Liver (tissue), 9 donors: ENCODE data around the gene INSR. TPM values are rescaled to one million over a fixed set of nuclear protein-coding genes. Genes with fewer than 3 reads are reported as not detected.

Source experiments
- DNase-seq: peaks from one replicate; pipeline ENCODE4 v3.0.0-alpha.2; 2017; ENCODE audit warnings: low spot score
- H3K27ac ChIP-seq, 2 donors: one replicate each; pipeline ENCODE4 v1.7.0; 2013; ENCODE audit warnings: inconsistent platforms in 2 of 2, low read length in 2 of 2, control low read depth in 1 of 2, low read depth in 1 of 2, mild to moderate bottlenecking in 1 of 2
- H3K27me3 ChIP-seq, 4 donors: one replicate each; pipeline versions ENCODE4 v1.6.1 to v1.7.0; 2013; ENCODE audit warnings: low read length in 3 of 4, inconsistent platforms in 1 of 4, mild to moderate bottlenecking in 1 of 4, moderate library complexity in 1 of 4; ENCODE audit not compliant: control insufficient read depth in 4 of 4, insufficient read depth in 4 of 4
- H3K36me3 ChIP-seq, 4 donors: one replicate each; pipeline versions ENCODE4 v1.6.1 to v1.7.0; 2013; ENCODE audit warnings: low read length in 3 of 4, mild to moderate bottlenecking in 3 of 4, low read depth in 1 of 4, moderate library complexity in 1 of 4; ENCODE audit not compliant: control insufficient read depth in 4 of 4, insufficient read depth in 3 of 4
- H3K4me1 ChIP-seq, 4 donors: one replicate each; pipeline versions ENCODE4 v1.6.1 to v1.7.0; 2013; ENCODE audit warnings: low read length in 3 of 4, mild to moderate bottlenecking in 3 of 4, moderate library complexity in 1 of 4; ENCODE audit not compliant: control insufficient read depth in 4 of 4, insufficient read depth in 4 of 4
- H3K4me3 ChIP-seq, 3 donors: one replicate each; pipeline versions ENCODE4 v1.6.1 to v1.7.0; 2013; ENCODE audit warnings: low read length in 3 of 3, control low read depth in 1 of 3, low read depth in 1 of 3, mild to moderate bottlenecking in 1 of 3
- H3K9ac ChIP-seq, 2 donors: one replicate each; pipeline ENCODE4 v1.7.0; 2013; ENCODE audit warnings: low read length in 2 of 2, mild to moderate bottlenecking in 2 of 2, moderate library complexity in 2 of 2, control low read depth in 1 of 2, low read depth in 1 of 2
- H3K9me3 ChIP-seq, 4 donors: one replicate each; pipeline versions ENCODE4 v1.6.1 to v1.7.0; 2013; ENCODE audit warnings: low read length in 3 of 4; ENCODE audit not compliant: control insufficient read depth in 4 of 4
- EGR1 ChIP-seq, 2 donors: IDR thresholded peaks; 2 replicates each; pipeline ENCODE4 v1.6.1; 2016 to 2018; ENCODE audit warnings: antibody characterized with exemption in 2 of 2, low read depth in 2 of 2
- FOXA1 ChIP-seq: IDR thresholded peaks from 2 replicates; pipeline ENCODE4 v1.6.1; 2016; ENCODE audit warnings: antibody characterized with exemption
- FOXA2 ChIP-seq: IDR thresholded peaks from 2 replicates; pipeline ENCODE4 v1.6.1; 2016; ENCODE audit warnings: antibody characterized with exemption
- GABPA ChIP-seq, 2 donors: IDR thresholded peaks in 1 of 2; conservative IDR thresholded peaks in 1 of 2; 2 replicates each; pipeline ENCODE4 v1.6.1; 2016; ENCODE audit warnings: antibody characterized with exemption in 2 of 2, mild to moderate bottlenecking in 1 of 2, moderate library complexity in 1 of 2
- HNF4A ChIP-seq, 2 donors: conservative IDR thresholded peaks; 2 replicates each; pipeline ENCODE4 v1.6.1; 2016; ENCODE audit warnings: antibody characterized with exemption in 2 of 2, mild to moderate bottlenecking in 2 of 2
- HNF4G ChIP-seq: IDR thresholded peaks from 2 replicates; pipeline ENCODE4 v1.6.1; 2016; ENCODE audit warnings: antibody characterized with exemption
- JUND ChIP-seq, 2 donors: IDR thresholded peaks; 2 replicates each; pipeline ENCODE4 v1.6.1; 2016; ENCODE audit warnings: antibody characterized with exemption in 2 of 2
- NR2F2 ChIP-seq: IDR thresholded peaks from 2 replicates; pipeline ENCODE4 v1.6.1; 2016; ENCODE audit warnings: antibody characterized with exemption
- REST ChIP-seq: IDR thresholded peaks from 2 replicates; pipeline ENCODE4 v1.6.1; 2016; ENCODE audit warnings: antibody characterized with exemption, mild to moderate bottlenecking
- RXRA ChIP-seq, 2 donors: IDR thresholded peaks; 2 replicates each; pipeline ENCODE4 v1.6.1; 2017 to 2018; ENCODE audit warnings: antibody characterized with exemption in 2 of 2, mild to moderate bottlenecking in 1 of 2
- SP1 ChIP-seq: IDR thresholded peaks from 2 replicates; pipeline ENCODE4 v1.6.1; 2018; ENCODE audit warnings: antibody characterized with exemption, mild to moderate bottlenecking
- TAF1 ChIP-seq: conservative IDR thresholded peaks from 2 replicates; pipeline ENCODE4 v1.6.1; 2016; ENCODE audit warnings: antibody characterized with exemption, mild to moderate bottlenecking
- YY1 ChIP-seq: IDR thresholded peaks from 2 replicates; pipeline ENCODE4 v1.6.1; 2016; ENCODE audit warnings: antibody characterized with exemption, mild to moderate bottlenecking
- WGBS: extraction: QIAGEN DNeasy Blood & Tissue Kit; methylation state at CpG from one replicate; pipeline ENCODE4 v1.1.7; 2013; 5-methylcytosine and 5-hydroxymethylcytosine counted together
- polyA plus RNA-seq, 2 donors: library from polyadenylated mRNA; stranded (reverse) in 1 of 2; unstranded in 1 of 2; fragments of 200-250 nt in 1 of 2; fragments of >200 nt in 1 of 2; fragmentation: Nextera tagmentation in 1 of 2; extraction: Ambion mirVana in 1 of 2; gene quantifications; one replicate each; pipeline versions ENCODE4 v1.2.1 to v1.2.3, GENCODE V29; 2013 to 2015
- total RNA-seq, 2 donors: library from RNA; depleted of rRNA; stranded (reverse); fragments of >200 nt; gene quantifications; one replicate each; pipeline ENCODE4 v1.2.3, GENCODE V29; 2014
- TF ChIP-seq, protein P1 (sequence below): fragments of 150-350 bp; IDR thresholded peaks from 2 replicates; pipeline ENCODE4 v1.5.1; 2017; ENCODE audit warnings: improper control_type of control experiment, low read depth, low read length; ENCODE audit not compliant: missing input control
- TF ChIP-seq, protein P2 (sequence below): IDR thresholded peaks from 2 replicates; pipeline ENCODE4 v1.6.1; 2016; ENCODE audit warnings: antibody characterized with exemption
- TF ChIP-seq, protein P3 (sequence below): IDR thresholded peaks from 2 replicates; pipeline ENCODE4 v1.6.1; 2016; ENCODE audit warnings: antibody characterized with exemption
- TF ChIP-seq, protein P4 (sequence below): IDR thresholded peaks from 2 replicates; pipeline ENCODE4 v1.6.1; 2016; ENCODE audit warnings: antibody characterized with exemption
- donor health status: healthy.
- donor health status: healthy.
- donor health status: healthy.
- donor health status: healthy.
- donor health status: healthy.

INSR gene
- total and polyA plus RNA-seq, 4 donors, result 16.5 to 97.5 (median 50.8) TPM

DNA sequence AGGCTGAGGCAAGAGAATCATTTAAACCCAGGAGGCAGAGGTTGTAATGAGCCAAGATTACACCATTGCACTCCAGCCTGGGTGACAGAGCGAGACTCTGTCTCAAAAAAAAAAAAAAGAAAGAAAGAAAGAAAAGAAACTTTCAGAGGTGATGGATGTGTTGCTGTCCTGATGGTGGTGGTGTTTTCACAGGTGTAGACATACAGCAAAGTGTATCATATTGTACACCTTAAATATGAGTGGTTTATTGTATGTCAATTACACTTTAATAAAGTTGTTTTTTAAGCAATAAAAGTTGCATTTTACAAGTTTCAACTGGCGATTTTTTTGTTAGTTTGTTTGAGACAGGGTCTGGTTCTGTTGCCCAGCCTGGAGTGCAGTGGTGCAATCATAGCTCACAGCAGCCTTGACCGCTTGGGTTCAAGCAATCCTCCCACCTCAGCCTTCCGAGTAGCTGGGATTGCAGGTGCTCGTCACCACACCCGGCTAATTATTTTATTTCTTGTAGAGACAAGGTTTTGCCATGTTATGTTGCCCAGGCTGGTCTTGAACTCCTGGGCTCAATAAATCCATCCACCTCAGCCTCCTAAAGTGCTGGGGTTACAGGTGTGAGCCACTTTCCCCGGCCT lies 13.5 kb upstream of the INSR start:
- Histone ChIP-seq H3K9ac (no peak overlapping the region), H3K27ac (no peak overlapping the region), H3K4me3 (no peak overlapping the region), H3K4me1 (no peaks in the 10 kb centered on the region), H3K36me3 (no peaks in the 10 kb centered on the region), H3K9me3 (no peaks in the 10 kb centered on the region), H3K27me3 (no peaks in the 10 kb centered on the region)
- TF ChIP-seq, protein P1, sequence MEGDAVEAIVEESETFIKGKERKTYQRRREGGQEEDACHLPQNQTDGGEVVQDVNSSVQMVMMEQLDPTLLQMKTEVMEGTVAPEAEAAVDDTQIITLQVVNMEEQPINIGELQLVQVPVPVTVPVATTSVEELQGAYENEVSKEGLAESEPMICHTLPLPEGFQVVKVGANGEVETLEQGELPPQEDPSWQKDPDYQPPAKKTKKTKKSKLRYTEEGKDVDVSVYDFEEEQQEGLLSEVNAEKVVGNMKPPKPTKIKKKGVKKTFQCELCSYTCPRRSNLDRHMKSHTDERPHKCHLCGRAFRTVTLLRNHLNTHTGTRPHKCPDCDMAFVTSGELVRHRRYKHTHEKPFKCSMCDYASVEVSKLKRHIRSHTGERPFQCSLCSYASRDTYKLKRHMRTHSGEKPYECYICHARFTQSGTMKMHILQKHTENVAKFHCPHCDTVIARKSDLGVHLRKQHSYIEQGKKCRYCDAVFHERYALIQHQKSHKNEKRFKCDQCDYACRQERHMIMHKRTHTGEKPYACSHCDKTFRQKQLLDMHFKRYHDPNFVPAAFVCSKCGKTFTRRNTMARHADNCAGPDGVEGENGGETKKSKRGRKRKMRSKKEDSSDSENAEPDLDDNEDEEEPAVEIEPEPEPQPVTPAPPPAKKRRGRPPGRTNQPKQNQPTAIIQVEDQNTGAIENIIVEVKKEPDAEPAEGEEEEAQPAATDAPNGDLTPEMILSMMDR, result no peak
- no peak for TF ChIP-seq REST
- no peak for TF ChIP-seq JUND (IDR thresholded peaks at IDR 0.05)
- no peak for TF ChIP-seq FOXA1
- TF ChIP-seq, protein P2, sequence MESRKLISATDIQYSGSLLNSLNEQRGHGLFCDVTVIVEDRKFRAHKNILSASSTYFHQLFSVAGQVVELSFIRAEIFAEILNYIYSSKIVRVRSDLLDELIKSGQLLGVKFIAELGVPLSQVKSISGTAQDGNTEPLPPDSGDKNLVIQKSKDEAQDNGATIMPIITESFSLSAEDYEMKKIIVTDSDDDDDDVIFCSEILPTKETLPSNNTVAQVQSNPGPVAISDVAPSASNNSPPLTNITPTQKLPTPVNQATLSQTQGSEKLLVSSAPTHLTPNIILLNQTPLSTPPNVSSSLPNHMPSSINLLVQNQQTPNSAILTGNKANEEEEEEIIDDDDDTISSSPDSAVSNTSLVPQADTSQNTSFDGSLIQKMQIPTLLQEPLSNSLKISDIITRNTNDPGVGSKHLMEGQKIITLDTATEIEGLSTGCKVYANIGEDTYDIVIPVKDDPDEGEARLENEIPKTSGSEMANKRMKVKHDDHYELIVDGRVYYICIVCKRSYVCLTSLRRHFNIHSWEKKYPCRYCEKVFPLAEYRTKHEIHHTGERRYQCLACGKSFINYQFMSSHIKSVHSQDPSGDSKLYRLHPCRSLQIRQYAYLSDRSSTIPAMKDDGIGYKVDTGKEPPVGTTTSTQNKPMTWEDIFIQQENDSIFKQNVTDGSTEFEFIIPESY, result no peak
- no peak for TF ChIP-seq FOXA2
- TF ChIP-seq, protein P3, sequence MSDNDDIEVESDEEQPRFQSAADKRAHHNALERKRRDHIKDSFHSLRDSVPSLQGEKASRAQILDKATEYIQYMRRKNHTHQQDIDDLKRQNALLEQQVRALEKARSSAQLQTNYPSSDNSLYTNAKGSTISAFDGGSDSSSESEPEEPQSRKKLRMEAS, result no peak
- no peak for TF ChIP-seq SP1
- TF ChIP-seq EGR1 (IDR thresholded peaks at IDR 0.05; ENCODE audit: low read depth in 2 of 2), result no peak
- no peak for TF ChIP-seq NR2F2
- no peak for TF ChIP-seq GABPA (IDR thresholded peaks at IDR 0.05 in 1 of 2, conservative IDR thresholded peaks at IDR 0.05 in 1 of 2)
- TF ChIP-seq TAF1, result no peak
- TF ChIP-seq HNF4G, result no peak
- no peak for TF ChIP-seq HNF4A (conservative IDR thresholded peaks at IDR 0.05)
- no peak for TF ChIP-seq RXRA (IDR thresholded peaks at IDR 0.05)
- DNase-seq, result no peak
- WGBS, result 89% methylated on average over 7 of the region's 7 CpGs

- DNase-seq, result no peak
- Histone ChIP-seq H3K9me3 (no peaks in the 10 kb centered on the region), H3K4me1 (no peaks in the 10 kb centered on the region), H3K4me3 (no peak overlapping the region), H3K9ac (no peak overlapping the region), H3K27me3 (no peaks in the 10 kb centered on the region), H3K36me3 (no peaks in the 10 kb centered on the region), H3K27ac (no peak overlapping the region)
- WGBS, result 79% methylated on average over 9 of the region's 9 CpGs
- TF ChIP-seq EGR1 (IDR thresholded peaks at IDR 0.05; ENCODE audit: low read depth in 2 of 2) (no peak), HNF4G (no peak), REST (no peak), YY1 (no peak), NR2F2 (no peak), TAF1 (no peak), HNF4A (conservative IDR thresholded peaks at IDR 0.05) (no peak), JUND (IDR thresholded peaks at IDR 0.05) (no peak)
- TF ChIP-seq, protein P4, sequence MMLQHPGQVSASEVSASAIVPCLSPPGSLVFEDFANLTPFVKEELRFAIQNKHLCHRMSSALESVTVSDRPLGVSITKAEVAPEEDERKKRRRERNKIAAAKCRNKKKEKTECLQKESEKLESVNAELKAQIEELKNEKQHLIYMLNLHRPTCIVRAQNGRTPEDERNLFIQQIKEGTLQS, result no peak
- TF ChIP-seq, protein P1, result no peak
- TF ChIP-seq, protein P3, result no peak
Observed at GRCh38 chr19:7304200-7304599, 10.0 kb upstream of the INSR start.
